ENCODE measurements around the gene VSIR. TPM values are rescaled to one million over a fixed set of nuclear protein-coding genes. Genes with fewer than 3 reads are reported as not detected.
A peak's percentile ranks its signal among the peaks of the same experiment; 100 is the strongest.

VSIR gene
- total RNA-seq, 2 experiments from 2014 or later = 52.0 to 55.5 TPM

DNA sequence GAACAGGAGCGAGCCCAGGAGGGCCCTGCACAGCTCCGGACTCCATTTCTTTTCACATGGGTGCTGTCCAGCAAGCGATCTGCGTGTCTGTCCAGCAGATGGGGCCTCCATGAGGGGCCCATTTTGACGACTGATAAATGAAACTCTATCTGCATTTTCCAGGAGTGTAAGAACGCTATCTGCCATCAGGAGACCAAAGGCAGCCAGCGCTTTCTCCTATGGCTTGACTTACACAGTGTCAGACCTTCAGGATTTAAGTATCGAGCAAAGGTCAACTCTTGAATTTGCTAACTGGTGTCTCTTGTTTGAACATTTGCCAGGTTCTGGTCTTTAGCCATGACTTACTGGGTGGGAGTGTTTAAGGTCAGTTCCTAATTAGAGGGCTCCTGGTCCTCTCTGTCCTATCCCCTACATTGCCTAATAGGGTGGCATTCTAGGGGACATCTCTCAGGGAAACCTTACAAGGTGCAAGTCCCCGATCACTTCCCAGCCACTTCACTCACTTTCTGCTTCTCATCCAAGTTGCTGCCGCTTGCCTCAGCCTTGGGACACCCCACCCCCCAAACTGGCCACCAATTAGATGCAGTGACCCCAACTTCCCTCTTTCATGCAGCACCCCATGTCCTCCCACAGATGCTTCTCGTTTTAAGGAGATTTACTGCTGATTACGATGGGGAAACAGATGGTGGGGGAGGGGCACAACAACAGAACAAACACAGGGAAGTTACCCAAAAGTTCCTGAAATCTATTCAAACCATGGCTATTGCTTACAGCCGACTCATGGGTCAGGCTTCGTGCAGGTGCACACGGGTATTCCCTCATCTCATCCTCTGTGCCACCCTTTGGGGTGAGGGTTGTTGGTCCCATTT lies 20.0 kb downstream of the VSIR start:
- Mint-ChIP-seq H3K27me3 (ENCODE audit: low read depth) (no peaks in the 10 kb centered on the region), H3K4me3 (no peak overlapping the region), H3K36me3 (ENCODE audit: low read depth) (peaks cover 51% of the 10 kb centered on the region), H3K27ac (peak overlapping the region; percentile 88), H3K9me3 (no peaks in the 10 kb centered on the region), H3K4me1 (ENCODE audit: low read depth) (peaks cover 94% of the 10 kb centered on the region)
- DNase-seq = no peak
- intact Hi-C loops (cut with micrococcal nuclease) = no loop called here
- CTCF ChIA-PET = interaction anchor here (0.7 to 5.9 kb wide), 5 partner anchors 14 to 36 kb away, joined by 3 to 47 read pairs (median 4); partner anchors contain the start of gene VSIR

DNA sequence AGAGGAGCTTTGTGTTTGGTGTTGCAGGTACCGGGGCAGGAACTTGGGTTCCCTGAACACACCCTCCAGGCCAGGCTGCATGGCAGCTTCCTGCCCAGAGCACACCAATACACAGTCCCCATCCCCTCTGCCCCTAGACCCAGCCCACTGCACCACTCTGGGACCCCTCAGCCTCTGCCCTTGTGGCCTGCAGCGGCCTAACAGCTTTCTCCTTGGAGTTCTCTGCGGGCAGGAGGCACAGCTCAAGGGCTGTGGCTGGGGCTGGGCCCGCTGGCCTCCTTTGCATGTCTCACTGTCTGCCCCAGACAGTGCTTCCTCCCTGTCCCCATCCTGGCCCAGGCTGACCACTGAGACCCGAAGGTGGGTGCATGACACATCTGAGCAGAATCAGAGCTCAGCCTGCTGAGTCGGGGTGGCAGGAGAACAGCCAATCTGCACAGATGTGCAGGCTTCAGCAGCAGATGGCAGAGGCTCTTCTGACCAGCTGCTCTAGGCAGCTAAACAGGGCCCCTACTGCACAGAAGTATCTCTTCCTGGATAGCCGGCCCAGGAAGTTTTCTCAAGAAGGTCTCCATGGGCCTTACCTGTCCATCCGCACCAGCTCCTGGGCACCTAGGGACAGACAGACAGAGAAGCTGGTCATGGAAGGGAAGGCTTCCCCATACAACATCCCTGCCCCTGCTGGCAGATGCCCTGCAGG lies 20.8 kb downstream of the VSIR start:
- Mint-ChIP-seq H3K36me3 (ENCODE audit: low read depth) (peaks cover 48% of the 10 kb centered on the region), H3K27ac (peak overlapping the region; percentile 88), H3K4me1 (ENCODE audit: low read depth) (peaks cover 94% of the 10 kb centered on the region), H3K4me3 (no peak overlapping the region), H3K9me3 (no peaks in the 10 kb centered on the region), H3K27me3 (ENCODE audit: low read depth) (no peaks in the 10 kb centered on the region)
- DNase-seq = no peak
- CTCF ChIA-PET = interaction anchor here (0.7 to 1.4 kb wide), 7 partner anchors 12 to 44 kb away, joined by 3 to 5 read pairs (median 4); partner anchors contain the start of gene VSIR
- intact Hi-C loops (cut with micrococcal nuclease) = no loop called here

DNA sequence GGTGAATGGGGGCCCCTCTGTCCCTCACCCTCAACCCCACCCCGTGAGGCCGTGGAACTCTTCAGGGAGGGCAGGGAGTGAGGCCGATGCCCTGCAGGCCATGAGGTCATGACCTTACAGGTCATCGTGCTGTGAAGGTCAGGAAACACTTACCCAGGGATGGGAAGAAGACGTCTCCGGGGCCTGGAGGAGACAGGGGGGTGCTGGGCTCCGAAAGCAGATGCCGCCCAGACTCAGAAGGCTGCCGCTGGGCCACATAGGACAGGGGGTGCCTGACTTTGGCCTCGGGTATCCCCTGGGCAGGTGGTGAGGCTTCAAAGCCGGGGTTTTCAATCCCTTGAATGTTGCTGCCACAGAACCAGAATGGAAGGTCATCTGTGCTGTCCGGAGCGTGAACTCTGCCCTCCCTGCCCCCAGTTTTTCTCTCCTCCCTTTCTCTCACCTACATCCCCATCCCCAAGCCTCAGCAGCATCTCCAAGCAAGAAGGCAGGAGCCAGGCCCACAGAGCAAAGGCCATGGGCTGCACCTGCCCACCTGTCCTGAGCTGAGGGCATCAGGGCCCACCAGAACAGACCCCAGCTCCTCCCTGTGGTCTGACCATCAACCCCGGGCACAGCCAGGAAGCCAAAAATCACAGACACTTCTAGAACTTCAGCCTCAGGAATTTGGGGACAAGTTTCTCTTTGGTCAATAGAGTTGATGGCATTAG lies 21.6 kb downstream of the VSIR start:
- intact Hi-C loops (cut with micrococcal nuclease) = no loop called here
- no peaks in the 10 kb centered on the region for H3K9me3 Mint-ChIP-seq
- DNase-seq = no peak
- H3K36me3 Mint-ChIP-seq (ENCODE audit: low read depth) = peaks cover 45% of the 10 kb centered on the region
- H3K27ac Mint-ChIP-seq = peak overlapping the region; percentile 88
- CTCF ChIA-PET = interaction anchor here (0.8 to 1.4 kb wide), 6 partner anchors 13 to 43 kb away, joined by 3 to 5 read pairs (median 4); partner anchors contain the start of gene VSIR
- peaks cover 94% of the 10 kb centered on the region for H3K4me1 Mint-ChIP-seq (ENCODE audit: low read depth)
- H3K4me3 Mint-ChIP-seq = no peak overlapping the region
- no peaks in the 10 kb centered on the region for H3K27me3 Mint-ChIP-seq (ENCODE audit: low read depth)

DNA sequence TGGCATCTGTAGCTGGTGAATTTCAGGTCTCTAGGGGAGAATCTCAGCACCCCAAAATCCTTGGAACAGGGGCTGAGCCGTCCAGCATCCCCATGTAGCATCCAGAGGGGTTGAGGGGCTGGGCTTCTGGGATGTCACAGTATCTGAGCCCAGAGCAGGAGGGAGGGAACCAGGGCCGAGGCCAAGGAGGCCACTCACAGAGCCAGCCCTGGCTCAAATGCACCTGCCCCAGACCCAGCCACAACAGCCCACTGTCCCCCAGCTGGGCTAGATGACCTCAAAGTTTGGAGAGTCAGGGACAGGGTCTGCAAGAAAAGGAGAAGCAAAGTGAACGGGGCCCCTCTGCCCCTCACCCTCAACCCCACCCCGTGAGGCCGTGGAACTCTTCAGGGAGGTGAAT lies 22.3 kb downstream of the VSIR start:
- peaks cover 94% of the 10 kb centered on the region for H3K4me1 Mint-ChIP-seq (ENCODE audit: low read depth)
- H3K27me3 Mint-ChIP-seq (ENCODE audit: low read depth) = no peaks in the 10 kb centered on the region
- intact Hi-C loops (cut with micrococcal nuclease) = no loop called here
- CTCF ChIA-PET = no interaction called here
- peak overlapping the region; percentile 98 for H3K27ac Mint-ChIP-seq
- H3K36me3 Mint-ChIP-seq (ENCODE audit: low read depth) = peaks cover 39% of the 10 kb centered on the region
- DNase-seq = no peak
- H3K9me3 Mint-ChIP-seq = no peaks in the 10 kb centered on the region
- H3K4me3 Mint-ChIP-seq = no peak overlapping the region

DNA sequence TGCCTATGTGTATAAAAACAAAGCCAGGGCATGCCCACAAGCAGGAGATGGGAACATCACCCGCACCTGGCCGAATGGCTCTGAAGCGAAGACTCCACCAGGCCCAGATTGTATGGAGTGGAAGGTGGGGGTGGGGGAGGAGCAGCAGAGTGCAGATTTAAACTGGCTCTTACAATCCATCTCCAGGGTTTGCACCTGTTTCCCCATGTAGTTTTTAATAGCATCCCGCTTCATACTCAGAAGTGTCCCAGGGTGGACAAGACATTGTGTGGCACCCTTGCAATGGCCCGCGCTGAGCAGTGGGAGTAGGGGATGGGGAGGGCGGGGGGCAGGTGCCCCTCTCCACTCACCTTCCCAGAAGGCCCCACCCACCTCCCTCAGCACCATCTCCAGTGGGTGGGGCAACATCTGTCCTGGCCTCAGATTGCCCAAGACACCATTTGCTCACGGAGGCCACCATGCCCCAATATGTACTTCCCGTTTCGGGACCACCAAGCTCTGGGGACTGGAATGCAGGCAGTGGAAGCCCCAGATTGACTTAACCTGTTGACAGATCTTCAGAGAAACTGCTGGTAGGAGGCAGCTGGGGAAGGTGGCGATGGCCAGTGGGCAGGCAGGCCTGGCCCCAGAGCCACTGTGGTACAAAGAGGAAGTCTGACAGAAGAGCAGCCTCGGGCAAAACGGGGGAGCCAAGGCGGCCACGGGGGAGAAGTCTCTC lies 23.0 kb downstream of the VSIR start:
- Mint-ChIP-seq H3K36me3 (ENCODE audit: low read depth) (peaks cover 39% of the 10 kb centered on the region), H3K9me3 (no peaks in the 10 kb centered on the region), H3K27me3 (ENCODE audit: low read depth) (no peaks in the 10 kb centered on the region), H3K4me1 (ENCODE audit: low read depth) (peaks cover 95% of the 10 kb centered on the region), H3K27ac (peak overlapping the region; percentile 98), H3K4me3 (peak overlapping the region; percentile 42)
- CTCF ChIA-PET = no interaction called here
- intact Hi-C loops (cut with micrococcal nuclease) = no loop called here
- DNase-seq = no peak

DNA sequence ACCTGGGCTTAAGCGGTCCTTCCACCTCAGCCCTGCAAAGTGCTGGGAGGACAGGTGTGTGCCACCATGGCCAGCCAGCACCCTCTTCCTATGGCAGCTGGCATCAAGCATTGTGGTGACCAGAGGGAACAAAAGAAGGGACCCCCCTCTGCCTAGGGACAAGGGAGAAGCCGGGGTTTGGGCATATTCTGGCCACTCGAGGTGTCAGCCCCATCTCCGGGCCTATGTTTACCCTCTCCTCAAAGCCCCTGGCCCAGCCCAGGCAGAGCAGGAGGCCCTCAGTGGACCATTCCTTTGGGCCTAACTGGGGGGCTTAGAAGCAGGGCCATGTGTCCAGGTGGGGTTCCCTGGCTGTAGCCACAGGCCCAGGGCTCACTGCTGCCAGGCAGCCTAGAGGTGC lies 23.9 kb downstream of the VSIR start:
- H3K36me3 Mint-ChIP-seq (ENCODE audit: low read depth) = peaks cover 37% of the 10 kb centered on the region
- intact Hi-C loops (cut with micrococcal nuclease) = no loop called here
- no peaks in the 10 kb centered on the region for H3K9me3 Mint-ChIP-seq
- DNase-seq = no peak
- H3K27ac Mint-ChIP-seq = peak overlapping the region; percentile 98
- no peaks in the 10 kb centered on the region for H3K27me3 Mint-ChIP-seq (ENCODE audit: low read depth)
- peak overlapping the region; percentile 64 for H3K4me3 Mint-ChIP-seq
- peaks cover 95% of the 10 kb centered on the region for H3K4me1 Mint-ChIP-seq (ENCODE audit: low read depth)
- CTCF ChIA-PET = interaction anchor here (1.0 to 4.1 kb wide), 6 partner anchors 9 to 41 kb away, joined by 5 to 27 read pairs (median 8); partner anchors contain the start of gene VSIR

DNA sequence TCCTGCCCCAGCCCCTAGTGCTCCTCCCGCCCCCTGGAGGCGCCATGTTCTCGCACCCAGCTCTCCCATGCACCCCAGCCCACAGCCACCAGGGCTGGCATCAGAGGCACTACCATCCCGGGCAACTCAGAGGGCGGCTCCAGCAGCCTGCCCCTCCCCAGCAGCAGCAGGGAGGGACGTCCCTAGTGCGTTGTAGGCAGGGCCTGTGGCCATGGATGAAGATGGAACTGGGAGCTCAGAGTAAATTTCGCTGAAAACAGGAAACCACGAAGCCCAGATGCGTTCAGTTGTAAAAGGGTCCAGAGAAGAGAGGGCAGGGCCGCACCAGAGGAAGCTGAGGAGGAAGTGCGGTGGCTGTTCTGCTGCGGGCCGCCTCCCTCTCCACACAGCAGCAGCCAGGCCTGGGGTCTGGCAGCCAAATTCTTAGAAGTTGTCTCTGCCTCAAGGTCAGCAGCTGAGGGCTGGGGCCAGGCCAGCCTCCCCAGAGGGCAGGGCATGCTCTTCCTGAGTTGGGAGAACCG lies 24.6 kb downstream of the VSIR start:
- peak; percentile 90 for DNase-seq
- peak overlapping the region; percentile 98 for H3K27ac Mint-ChIP-seq
- no peaks in the 10 kb centered on the region for H3K27me3 Mint-ChIP-seq (ENCODE audit: low read depth)
- H3K9me3 Mint-ChIP-seq = no peaks in the 10 kb centered on the region
- intact Hi-C loops (cut with micrococcal nuclease) = loop anchor here (1.0 kb wide), 5 partner anchors 9 to 25 kb away; partner anchors contain the start of gene VSIR
- peaks cover 33% of the 10 kb centered on the region for H3K36me3 Mint-ChIP-seq (ENCODE audit: low read depth)
- peak overlapping the region; percentile 64 for H3K4me3 Mint-ChIP-seq
- peaks cover 94% of the 10 kb centered on the region for H3K4me1 Mint-ChIP-seq (ENCODE audit: low read depth)
- CTCF ChIA-PET = interaction anchor here (0.6 to 4.1 kb wide), 9 partner anchors 9 to 50 kb away, joined by 3 to 27 read pairs (median 5); partner anchors contain the start of gene VSIR

DNA sequence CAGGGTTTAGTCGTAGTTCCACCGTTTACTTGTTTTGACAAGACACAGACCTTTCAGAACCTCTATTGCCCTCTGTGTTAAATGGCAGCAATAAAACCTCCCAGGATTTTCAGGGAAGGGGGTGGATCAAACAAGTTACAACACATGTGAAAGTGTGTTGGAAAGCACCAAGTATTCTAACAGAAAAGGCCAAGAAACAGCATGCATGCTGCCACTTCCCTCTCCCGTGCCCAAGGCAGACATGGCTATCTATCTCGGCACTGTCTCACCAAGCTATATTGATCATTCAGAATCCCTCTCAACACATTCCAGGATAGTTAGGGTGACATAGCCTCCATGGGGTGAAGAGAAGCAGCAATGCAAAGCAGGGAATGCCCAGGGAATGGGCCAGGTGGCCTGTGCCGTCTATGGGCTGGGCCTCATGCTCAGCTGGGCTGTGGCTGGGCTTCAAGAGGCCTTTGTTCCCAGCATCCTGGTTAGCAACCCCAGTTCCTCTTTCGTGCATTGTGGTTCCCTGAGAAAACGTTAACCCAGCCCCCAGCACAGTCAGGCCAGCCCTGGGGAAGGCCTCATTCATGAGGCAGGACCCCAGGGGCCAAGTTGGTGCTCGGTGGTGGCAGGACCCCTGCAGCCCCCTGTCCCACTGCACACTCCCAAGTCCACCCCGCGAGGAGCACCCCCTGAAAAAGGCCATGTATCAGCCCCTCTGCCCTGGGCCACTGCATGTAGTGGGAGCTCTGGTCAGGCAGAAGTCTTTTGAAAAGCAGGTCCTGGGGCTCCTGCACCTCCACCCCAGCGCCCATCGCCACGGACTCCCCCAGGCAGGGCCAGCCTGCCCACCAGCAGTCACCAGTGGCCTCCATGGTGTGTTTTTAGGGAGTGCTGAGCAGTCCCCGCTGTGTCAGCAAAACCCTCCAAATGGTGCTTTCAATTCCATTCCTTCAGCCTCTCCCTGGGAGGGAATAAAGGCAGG lies 25.5 kb downstream of the VSIR start:
- H3K4me3 Mint-ChIP-seq = peak overlapping the region; percentile 64
- H3K4me1 Mint-ChIP-seq (ENCODE audit: low read depth) = peaks cover 94% of the 10 kb centered on the region
- peaks cover 32% of the 10 kb centered on the region for H3K36me3 Mint-ChIP-seq (ENCODE audit: low read depth)
- H3K27me3 Mint-ChIP-seq (ENCODE audit: low read depth) = no peaks in the 10 kb centered on the region
- H3K9me3 Mint-ChIP-seq = no peaks in the 10 kb centered on the region
- CTCF ChIA-PET = interaction anchor here (0.6 to 4.1 kb wide), 16 partner anchors 9 to 65 kb away, joined by 3 to 27 read pairs (median 5); partner anchors contain the start of gene VSIR
- DNase-seq = peak; percentile 60
- intact Hi-C loops (cut with micrococcal nuclease) = loop anchor here (1.0 kb wide), 5 partner anchors 9 to 25 kb away; partner anchors contain the start of gene VSIR
- H3K27ac Mint-ChIP-seq = peak overlapping the region; percentile 98

DNA sequence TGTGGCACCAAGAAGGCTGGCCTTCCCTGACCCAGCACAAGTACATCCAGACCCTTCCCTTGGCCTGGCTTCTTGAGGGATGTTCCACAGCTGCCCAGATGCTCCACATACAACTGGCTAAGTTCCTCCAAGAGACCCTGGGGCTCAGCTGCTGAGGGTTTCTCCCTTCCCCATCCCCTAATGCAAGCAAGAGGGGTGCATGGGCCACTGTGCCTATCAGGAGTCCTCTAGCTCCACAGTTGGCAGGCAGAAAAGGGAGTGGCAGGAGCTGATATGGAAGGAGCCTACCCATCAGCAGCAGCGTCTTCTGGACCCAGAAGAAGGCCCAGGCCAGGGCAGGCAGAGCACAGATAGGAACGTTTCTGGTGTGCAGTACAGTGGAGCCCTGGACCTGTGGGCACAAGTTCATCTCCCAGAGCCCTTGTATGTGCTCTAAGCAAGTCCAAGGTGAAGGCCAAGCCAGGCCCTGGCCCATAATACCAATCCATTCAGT lies 26.2 kb downstream of the VSIR start:
- Mint-ChIP-seq H3K36me3 (ENCODE audit: low read depth) (peaks cover 34% of the 10 kb centered on the region), H3K4me3 (no peak overlapping the region), H3K27ac (peak overlapping the region; percentile 98), H3K4me1 (ENCODE audit: low read depth) (peaks cover 94% of the 10 kb centered on the region), H3K27me3 (ENCODE audit: low read depth) (no peaks in the 10 kb centered on the region), H3K9me3 (no peaks in the 10 kb centered on the region)
- CTCF ChIA-PET = interaction anchor here (0.8 to 4.1 kb wide), 13 partner anchors 10 to 66 kb away, joined by 3 to 27 read pairs (median 5); partner anchors contain the start of gene VSIR
- intact Hi-C loops (cut with micrococcal nuclease) = no loop called here
- no peak for DNase-seq

DNA sequence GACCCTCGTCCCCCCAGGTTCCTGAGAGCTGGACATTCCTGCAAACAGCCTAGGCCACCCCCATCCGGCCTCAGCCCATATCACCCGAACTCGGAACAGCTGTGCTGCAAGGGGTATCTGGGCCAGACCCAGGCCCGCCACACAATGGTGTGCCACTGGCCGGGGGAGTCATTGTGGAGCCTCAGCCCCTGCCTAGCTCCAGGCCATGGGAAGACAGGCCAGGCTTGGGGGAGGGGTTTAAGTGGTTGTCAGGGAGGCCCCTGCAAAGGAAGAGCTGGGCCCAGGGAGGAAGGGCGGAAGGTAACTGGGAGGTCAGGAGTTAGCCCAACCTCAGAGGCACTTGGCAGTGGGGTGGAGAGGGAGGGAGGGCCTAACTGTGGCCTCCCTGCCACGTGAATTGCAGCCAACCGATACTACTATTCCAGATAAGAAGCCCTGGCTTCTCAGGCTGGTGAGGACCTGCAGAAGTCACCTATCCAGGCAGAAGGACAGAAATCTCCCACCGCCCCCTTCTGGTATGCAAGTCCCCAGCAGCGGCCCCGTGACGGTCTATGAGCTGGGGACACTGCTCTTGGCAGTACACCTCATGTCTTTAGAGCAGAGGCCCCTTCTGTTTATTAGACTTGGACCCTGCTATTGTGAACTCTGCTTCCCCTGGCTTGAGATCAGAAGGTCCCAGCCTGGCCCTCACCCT lies 26.8 kb downstream of the VSIR start:
- peak; percentile 76 for DNase-seq
- Mint-ChIP-seq H3K27ac (peak overlapping the region; percentile 98), H3K4me1 (ENCODE audit: low read depth) (peaks cover 94% of the 10 kb centered on the region), H3K27me3 (ENCODE audit: low read depth) (no peaks in the 10 kb centered on the region), H3K4me3 (no peak overlapping the region), H3K9me3 (no peaks in the 10 kb centered on the region), H3K36me3 (ENCODE audit: low read depth) (peaks cover 28% of the 10 kb centered on the region)
- CTCF ChIA-PET = interaction anchor here (0.9 to 4.1 kb wide), 12 partner anchors 10 to 49 kb away, joined by 3 to 27 read pairs (median 5); partner anchors contain the start of gene VSIR
- intact Hi-C loops (cut with micrococcal nuclease) = no loop called here

All from activated naive CD4-positive, alpha-beta T cell treated with anti-CD3 and anti-CD28 coated beads for 36 hours (primary cell).